ENCODE measurements around the gene PHOX2B.

Gene PHOX2B

GRCh38 chr4:41709844-41710481 lies 38.6 kb downstream of the PHOX2B start:
- DNase-seq: no peak

- DNase-seq: no peak
Measured at GRCh38 chr4:41703785-41704184, 44.7 kb downstream of the PHOX2B start.

- DNase-seq: no peak
Measured at GRCh38 chr4:41702770-41703169, 45.8 kb downstream of the PHOX2B start.

GRCh38 chr4:41701983-41702382 lies 46.5 kb downstream of the PHOX2B start:
- no peak for DNase-seq

- no peak for DNase-seq
Measured at GRCh38 chr4:41696763-41697162, 51.8 kb downstream of the PHOX2B start.

- DNase-seq: no peak
Measured at GRCh38 chr4:41696131-41696530, 52.4 kb downstream of the PHOX2B start.
